Posterior vena cava (tissue), 2 donors: ENCODE data around the gene CXCL14. TPM values are rescaled to one million over a fixed set of nuclear protein-coding genes. Genes with fewer than 3 reads are reported as not detected.

Experiments
- DNase-seq: peaks from one replicate; pipeline ENCODE4 v3.0.0-alpha.2; 2020; ENCODE audit warnings: low spot score
- intact Hi-C, 2 donors: fragments of 100-400 bp; cut with DNase I; formaldehyde crosslinking; loops; one replicate each; pipeline versions ENCODE4 v1.14.1 to v1.14.2; 2022 to 2023
- long read RNA-seq, 2 donors: library from polyadenylated mRNA; unstranded; transcript quantifications; one replicate each; pipeline ENCODE4 v2.0.0, GENCODE V29; 2020 to 2021
- total RNA-seq, 2 donors: library from RNA; stranded (reverse); fragmentation: NEBNext Ultra II Directional; extraction: Animal tissue kit (Norgen Biotek cat#: 25700); gene quantifications; one replicate each; pipeline ENCODE4 v1.2.1, GENCODE V29; 2021
- donor health status: DM: yes; HTN: yes; CAD: no.
- donor health status: DM: yes; HTN: yes; CAD: no.

CXCL14 gene, protein sequence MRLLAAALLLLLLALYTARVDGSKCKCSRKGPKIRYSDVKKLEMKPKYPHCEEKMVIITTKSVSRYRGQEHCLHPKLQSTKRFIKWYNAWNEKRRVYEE
- 10 to 100 TPM; 52.6 to 87.3 TPM for total RNA-seq
- long read RNA-seq, donor 1, transcript CXCL14-202 (4 exons, 1,760 nt): major isoform, 73 of 92 reads
- long read RNA-seq, donor 1, partial matches to known transcripts: 18 of 92 reads
- long read RNA-seq, donor 1, other reads (novel, unspliced or antisense): 1 of 92 reads
- long read RNA-seq, donor 2, transcript CXCL14-202 (4 exons, 1,760 nt): major isoform, 95 of 98 reads
- long read RNA-seq, donor 2, partial matches to known transcripts: 2 of 98 reads
- long read RNA-seq, donor 2, other reads (novel, unspliced or antisense): 1 of 98 reads

- DNase-seq: peak; percentile 86
Measured at GRCh38 chr5:135578685-135579341, at the start of gene CXCL14. CXCL14 (minus strand) TSS chr5:135578991; CDS start chr5:135578778, 213 bp downstream.

DNA sequence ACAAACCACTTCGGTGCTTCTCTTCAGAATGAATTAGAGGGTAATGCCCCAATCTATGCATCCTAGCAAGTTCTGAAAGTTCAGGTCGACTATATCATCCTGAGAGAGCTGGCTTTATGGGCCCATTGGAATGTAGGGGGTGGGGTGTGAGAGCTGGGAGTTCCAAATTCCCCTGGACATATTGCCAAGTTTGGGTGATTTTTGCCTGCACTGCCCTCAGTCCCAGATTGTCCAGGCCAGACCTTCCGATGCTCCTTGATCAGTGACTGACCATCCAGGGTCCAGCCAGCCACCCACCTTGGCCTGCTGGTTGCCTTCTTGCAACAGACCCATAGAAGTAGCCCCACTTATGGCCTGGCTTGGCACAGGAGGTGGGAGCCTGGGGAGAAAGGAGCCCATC, 47.8 kb upstream of the CXCL14 start:
- intact Hi-C loops: no loop called here
- DNase-seq: no peak

More at GRCh38 chr5:135578685-135579341, at the start of gene CXCL14:
- intact Hi-C loops: no loop called here

- intact Hi-C loops: loop anchor here in 1 of 2 donors (1.0 kb wide), 1 partner anchor 33 kb away; no protein-coding TSS in a partner anchor
- DNase-seq: no peak
Measured at GRCh38 chr5:135625961-135626360, 47.2 kb upstream of the CXCL14 start.

DNA sequence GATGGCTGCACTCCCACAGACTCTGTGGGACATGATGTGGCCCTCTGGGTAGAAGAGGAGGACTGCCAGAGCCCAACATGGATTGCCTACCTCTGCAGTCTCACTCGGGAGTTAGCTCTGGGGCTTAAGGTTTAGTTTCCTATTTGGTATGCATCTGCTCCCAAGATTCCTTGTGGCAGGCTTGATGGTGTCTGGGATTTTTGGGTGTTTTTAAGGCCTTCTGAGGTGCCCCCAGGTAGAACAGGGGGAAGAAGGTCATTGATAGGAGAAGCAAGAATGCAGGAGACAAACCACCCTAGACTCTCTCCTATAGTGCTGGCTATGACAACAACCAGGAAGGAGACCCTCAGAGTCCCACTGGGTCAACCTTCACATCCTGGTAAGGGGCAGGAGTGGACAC, 46.7 kb upstream of the CXCL14 start:
- intact Hi-C loops: loop anchor here in 1 of 2 donors (1.0 kb wide), 1 partner anchor 32 kb away; no protein-coding TSS in a partner anchor
- no peak for DNase-seq

- intact Hi-C loops: loop anchor here in 1 of 2 donors (1.0 kb wide), 1 partner anchor 32 kb away; no protein-coding TSS in a partner anchor
- no peak for DNase-seq
Measured at GRCh38 chr5:135625061-135625460, 46.3 kb upstream of the CXCL14 start.

- intact Hi-C loops: no loop called here
Measured at GRCh38 chr5:135623186-135623715, 44.5 kb upstream of the CXCL14 start.

GRCh38 chr5:135615581-135616260, 36.9 kb upstream of the CXCL14 start:
- intact Hi-C loops: no loop called here
- no peak for DNase-seq

More at GRCh38 chr5:135623186-135623715, 44.5 kb upstream of the CXCL14 start:
- no peak for DNase-seq

DNA sequence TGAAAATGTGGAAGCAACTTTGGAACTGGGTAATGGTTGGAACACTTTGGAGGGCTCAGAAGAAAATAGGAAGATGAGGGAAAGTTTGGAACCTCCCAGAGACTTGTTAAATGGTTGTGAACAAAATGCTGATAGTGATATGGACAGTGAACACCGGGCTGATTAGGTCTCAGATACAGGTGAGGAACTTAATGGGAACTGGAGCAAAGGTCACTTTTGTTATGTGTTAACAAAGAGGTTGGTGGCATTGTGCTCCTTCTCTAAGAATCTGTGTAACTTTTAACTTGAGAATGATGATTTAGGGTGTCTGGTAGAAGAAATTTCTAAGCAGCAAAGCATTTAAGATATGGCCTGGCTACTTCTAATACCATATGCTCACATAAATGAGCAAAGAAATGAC, 36.4 kb upstream of the CXCL14 start:
- intact Hi-C loops: no loop called here
- no peak for DNase-seq

DNA sequence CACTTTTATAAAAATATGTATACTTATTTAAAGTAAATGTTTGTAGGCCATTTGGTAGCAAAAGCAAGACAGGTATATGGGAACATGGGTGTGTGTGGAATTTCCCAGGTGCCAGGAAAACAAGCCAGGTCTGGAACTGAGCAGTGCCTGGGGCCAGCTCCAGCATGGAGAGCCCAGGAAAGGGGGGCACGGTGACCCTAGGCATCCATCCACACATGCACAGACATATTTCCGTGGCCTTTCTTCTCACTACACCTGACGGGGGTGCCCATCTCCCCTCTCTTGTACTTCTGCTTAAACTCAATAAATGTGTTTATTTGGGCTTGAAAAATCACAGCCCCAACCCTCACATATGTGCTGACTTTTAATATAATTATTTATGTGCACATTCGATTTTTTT, 31.2 kb upstream of the CXCL14 start:
- no peak for DNase-seq

DNA sequence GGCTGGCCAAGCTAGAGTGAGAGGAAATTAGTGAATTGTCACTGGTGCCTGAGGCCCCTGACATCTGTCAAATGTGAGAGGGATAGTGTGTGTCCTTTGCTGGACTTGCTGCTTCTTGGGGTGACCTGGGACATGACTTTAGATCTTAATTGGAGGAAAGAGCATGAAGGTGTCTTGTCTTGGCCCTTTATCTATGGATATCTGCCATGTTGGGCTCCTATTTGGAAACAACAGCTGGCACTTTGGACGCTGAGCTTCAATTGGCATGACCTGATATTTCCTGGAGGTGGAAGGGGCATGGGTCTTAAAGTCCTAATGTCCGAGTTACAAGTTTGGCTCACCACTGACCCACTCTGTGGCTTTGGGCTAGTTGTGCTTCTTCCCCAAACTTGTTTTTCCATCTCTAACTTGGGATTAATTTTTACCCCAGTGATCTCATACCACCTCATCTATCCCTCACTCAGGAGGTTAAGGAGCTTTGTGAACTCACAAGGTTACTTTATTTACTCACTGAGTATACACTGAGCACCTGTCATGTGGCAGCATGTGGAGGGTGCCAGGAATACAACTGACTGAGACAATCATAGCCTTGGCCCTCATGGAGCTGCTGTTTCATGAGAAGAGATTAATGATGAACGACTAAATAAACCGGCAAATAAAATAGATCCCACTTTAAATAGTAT, 30.1 kb upstream of the CXCL14 start:
- no peak for DNase-seq
- intact Hi-C loops: no loop called here

More for the DNA sequence above, 31.2 kb upstream of the CXCL14 start:
- intact Hi-C loops: no loop called here

DNA sequence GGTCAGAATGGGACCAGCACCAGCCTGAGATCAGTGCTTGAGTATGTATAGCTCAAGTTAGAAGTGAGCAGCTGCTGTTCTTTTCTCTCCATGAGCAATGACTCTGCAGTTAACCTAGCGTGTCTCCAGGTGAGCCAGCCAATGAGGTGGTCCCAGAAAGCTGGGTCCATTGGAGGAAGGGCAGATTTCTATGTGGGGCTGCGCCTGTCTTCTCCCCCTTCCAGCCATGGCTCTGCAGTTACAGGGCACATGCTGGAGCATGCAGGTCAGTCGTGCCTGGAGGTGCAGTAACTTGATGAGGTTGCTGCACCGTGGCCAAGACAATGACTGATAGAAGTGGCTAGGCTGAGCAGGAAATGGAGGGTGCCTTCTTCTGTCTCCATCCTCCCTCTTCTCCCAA, 29.6 kb upstream of the CXCL14 start:
- intact Hi-C loops: no loop called here
- DNase-seq: no peak

DNA sequence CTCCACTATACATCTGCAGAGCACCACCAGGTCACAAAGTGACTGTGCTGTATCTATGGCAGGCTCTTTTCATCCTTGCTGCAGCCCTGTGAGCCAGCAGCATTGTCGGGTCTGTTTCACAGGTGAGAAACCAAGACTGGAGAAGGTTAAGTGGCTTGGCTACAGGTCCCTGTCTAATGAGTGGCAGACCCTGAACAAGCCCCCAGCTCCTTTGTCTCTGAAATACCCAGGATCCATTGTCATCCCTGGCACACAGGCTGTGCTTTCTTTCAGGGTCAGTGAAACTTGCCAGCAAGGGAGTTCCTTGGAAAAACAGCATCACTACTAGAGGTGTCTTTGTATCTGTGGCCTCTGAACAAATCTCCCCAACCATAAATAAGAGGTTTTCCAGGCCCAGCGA, 27.6 kb upstream of the CXCL14 start:
- intact Hi-C loops: no loop called here
- no peak for DNase-seq

DNA sequence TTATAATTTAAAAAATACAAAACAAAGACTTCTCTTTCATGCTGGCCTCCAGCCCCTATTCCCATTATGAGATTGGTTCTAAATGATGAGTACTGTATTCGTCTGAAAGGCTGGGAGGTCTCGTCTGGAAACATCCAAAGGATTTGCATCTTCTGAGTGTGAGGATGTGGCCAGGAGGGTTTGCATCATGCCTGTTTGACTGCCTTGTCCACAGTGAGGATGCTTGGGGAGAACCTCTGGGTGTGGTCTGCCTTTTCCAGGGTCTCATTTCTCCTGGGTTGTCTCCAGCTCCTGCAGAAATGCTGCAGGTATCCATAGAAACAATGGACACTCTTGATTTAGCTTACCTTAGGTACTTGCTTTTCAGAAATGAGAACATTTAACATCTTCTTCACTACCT, 26.4 kb upstream of the CXCL14 start:
- intact Hi-C loops: no loop called here
- no peak for DNase-seq

GRCh38 chr5:135604056-135604455, 25.3 kb upstream of the CXCL14 start:
- no peak for DNase-seq
- intact Hi-C loops: loop anchor here in 1 of 2 donors (5.0 kb wide), 1 partner anchor 1118 kb away; no protein-coding TSS in a partner anchor

DNA sequence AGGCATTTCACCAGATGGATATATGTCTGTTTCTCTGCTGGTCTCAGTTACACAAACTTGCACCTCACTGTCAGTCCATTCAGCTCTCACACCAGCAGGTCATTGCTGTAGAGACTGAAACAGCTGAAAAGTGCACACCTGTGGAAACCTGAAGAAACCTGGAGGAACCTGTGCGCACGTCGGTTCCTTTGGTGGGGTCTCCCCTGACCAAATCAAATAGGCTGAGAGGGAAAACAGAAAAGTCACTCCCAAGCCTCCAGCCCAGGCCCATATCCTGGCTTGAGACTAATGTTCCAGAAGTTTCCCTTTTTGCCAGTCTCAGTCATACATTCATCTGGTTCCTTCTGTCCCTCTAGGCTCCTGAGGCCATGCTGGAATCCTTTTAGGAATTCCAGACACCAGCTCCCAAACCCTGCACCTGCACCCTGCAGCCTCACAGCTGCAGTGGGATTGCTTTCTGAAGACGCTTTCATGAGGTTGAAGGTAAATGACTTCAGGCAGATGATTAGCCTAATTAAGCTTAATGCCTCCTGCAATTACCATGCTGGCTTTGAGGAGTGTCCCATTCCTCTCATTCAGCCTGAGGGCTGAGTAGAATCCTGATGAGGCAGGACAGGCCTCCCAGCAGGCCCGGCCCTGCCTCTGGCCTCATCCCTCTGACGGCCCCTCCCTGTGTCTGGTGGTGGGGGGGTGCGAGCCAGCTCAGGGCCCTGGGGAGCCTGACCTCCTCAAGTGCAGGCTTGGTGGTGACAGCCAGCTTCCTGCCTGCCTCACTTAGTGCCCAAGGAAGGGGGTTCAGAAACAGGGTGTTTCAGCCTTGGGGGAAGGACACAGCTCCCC, 24.3 kb upstream of the CXCL14 start:
- DNase-seq: no peak
- intact Hi-C loops: loop anchor here in 1 of 2 donors (5.0 kb wide), 1 partner anchor 1119 kb away; no protein-coding TSS in a partner anchor

DNA sequence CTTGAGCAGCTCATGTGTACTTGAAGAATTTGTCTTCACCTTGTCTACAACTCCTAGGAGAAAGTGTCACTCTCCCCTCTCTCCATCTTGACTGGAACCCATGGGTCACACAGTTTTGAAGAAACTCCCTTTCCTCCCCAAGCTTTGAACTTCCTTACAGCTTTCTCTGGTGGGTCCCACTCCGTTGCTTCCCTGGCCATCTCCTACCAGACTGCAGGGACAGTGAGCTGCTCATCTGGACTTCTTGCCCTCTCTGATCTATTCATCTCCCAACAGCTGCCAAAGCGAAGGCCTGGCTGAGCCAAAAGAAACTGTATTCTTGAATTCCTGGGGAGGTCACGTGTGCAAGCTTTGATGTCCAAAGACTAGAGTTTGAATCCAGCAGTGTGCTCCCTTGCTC, 22.7 kb upstream of the CXCL14 start:
- no peak for DNase-seq
- intact Hi-C loops: loop anchor here in 1 of 2 donors (5.0 kb wide), 1 partner anchor 1121 kb away; no protein-coding TSS in a partner anchor

DNA sequence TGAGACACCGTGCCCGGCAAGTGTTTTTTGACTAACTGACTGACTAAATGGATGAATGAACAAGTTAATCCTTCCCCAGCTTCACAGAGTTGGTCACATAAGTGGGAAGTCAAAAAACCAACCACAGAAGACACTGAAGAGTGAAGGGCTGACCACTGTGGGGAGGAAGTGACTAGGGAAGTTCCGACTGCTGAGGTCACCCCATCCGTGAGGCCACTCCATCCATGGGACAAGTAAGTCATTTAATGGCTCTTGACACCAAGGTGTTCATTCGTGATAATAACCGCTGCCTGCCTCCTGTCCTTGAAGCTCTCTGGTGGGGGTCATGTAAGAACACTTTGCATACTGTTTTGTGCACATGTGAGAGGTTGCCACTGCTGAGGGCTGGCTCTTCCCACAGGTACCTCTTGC, 22.2 kb upstream of the CXCL14 start:
- no peak for DNase-seq
- intact Hi-C loops: loop anchor here in 1 of 2 donors (5.0 kb wide), 1 partner anchor 1121 kb away; no protein-coding TSS in a partner anchor

DNA sequence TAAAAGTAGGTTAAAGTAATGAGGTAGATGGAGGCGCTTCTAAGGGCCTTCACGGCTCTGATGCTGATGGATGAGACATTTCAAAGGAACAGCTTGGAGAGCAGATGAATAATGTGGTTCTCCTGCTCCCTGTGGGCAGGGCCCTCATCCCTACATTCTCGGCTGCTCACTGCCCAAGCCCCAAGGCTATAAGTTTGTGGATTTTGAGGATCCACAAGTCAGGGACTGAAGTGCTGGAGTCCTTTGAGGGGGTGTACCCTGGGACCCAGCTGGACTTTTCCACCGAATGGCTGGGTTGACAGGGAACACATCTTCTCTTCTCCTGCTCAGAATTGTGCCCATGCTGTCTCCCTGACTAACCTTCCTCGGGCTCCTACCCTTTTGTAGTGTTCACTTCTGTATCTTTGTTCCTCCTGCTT, 21.4 kb upstream of the CXCL14 start:
- DNase-seq: no peak
- intact Hi-C loops: loop anchor here in 1 of 2 donors (5.0 kb wide), 1 partner anchor 1122 kb away; no protein-coding TSS in a partner anchor
